Cerebellar cortex (tissue), 1 donor: ENCODE data around the gene USP25.
"Not testable (repeated sequence)": the region's sequence is repeated elsewhere in the genome, so short reads cannot be mapped to it uniquely, and the experiment has no call there.

Source experiments
- DNase-seq: peaks from one replicate; pipeline ENCODE4 v3.0.0-alpha.2; 2015; ENCODE audit warnings: low spot score

The USP25 gene

DNA sequence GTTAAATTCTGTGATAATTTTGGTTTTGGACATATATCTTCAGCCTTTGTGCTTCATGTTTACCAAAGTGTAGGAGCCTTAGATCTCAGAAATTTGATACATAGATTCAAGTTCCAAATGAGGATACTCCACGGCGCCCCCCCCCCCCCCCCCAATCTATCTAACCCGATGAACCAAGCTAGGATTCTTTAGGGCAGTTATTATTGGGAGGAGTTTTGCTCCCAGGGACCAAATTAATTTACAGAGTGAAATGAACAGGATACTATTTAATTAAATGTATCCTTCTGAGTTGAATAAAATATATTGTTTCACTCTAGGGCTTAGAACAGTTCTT lies 3.2 kb downstream of the USP25 start:
- DNase-seq, result no peak

- DNase-seq, result no peak
These were observed 5.6 kb downstream of the USP25 start for GRCh38 chr21:15735409-15735808.

DNA sequence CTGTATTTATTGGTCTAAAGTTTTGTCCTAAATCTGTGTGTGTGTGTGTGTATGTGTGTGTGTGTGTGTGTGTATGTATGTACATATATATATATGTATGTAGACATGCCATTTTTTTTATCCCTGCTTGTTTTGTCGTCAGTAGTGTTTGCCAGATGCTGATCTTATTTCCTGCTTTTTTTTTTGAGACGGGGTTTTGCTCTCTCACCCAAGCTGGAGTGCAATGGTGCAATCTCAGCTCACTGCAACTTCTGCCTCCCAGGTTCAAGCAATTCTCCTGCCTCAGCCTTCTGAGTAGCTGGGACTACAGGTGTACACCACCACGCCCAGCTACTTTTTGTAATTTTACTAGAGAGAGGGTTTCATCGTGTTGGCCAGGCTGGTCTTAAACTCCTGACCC lies 6.1 kb downstream of the USP25 start:
- DNase-seq, result not testable (repeated sequence)

DNA sequence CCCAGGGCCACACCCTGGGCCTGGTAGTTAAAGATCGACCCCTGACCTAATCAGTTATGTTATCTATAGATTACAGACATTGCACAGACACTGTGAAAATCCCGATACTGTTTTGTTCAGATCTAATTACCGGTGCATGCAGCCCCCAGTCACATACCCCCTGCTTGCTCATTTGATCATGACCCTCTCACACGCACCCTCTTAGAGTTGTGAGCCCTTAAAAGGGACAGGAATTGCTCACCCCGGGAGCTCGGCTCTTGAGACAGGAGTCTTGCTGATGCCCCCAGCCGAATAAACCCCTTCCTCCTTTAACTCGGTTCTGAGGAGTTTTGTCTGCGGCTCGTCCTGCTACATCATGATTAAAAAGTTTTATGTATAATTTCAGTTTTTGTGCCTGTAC lies 9.0 kb downstream of the USP25 start:
- DNase-seq, result not testable (repeated sequence)

GRCh38 chr21:15740383-15740782 lies 10.6 kb downstream of the USP25 start:
- DNase-seq, result no peak

DNA sequence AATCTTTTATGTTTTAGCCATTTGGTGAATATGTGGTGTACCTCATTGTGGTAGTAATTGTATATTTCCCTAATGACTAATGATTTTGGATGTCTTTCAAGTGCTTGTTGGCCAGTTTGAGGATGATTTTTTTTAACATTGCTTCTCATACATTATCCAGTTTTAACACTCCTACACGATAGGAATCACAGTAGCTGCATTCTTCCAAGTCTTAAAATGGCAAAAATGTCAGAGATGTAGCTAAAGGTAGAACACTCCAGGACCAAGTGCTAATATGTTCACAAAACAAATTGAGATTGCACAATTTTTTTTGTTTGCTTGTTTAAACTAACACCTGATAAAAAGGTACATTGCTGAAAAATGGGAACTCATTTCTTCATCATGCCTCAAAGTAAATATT lies 11.7 kb downstream of the USP25 start:
- no peak for DNase-seq

DNA sequence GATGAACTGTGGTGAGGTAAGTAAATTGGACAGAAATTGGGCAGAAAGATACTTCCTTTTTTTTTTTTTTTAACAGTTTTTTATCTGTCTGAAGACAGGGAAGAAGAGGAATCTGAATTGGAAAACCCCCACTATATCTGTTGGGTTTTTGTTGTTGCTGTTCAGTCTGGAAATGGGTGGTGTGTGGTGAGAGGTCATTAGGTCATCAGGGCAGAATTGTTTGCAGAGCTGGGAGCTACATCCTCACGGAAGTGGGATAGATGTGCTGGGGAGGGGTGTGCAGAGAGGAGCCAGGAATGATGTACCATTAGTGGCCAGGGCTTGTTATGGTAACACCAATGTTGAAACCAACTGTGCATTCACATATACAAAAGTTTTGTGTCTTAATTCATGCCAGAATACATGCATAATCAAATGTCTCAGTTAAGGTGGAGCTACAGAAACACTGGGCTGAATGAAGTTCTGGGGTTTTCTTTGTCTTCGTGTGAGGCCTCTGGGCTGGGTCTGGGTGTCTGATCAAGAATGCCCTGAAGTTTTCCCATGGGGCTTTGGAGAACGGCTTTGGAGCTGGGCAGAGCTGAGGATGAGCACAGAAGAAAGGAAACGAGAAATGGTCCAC lies 12.4 kb downstream of the USP25 start:
- DNase-seq, result no peak

DNA sequence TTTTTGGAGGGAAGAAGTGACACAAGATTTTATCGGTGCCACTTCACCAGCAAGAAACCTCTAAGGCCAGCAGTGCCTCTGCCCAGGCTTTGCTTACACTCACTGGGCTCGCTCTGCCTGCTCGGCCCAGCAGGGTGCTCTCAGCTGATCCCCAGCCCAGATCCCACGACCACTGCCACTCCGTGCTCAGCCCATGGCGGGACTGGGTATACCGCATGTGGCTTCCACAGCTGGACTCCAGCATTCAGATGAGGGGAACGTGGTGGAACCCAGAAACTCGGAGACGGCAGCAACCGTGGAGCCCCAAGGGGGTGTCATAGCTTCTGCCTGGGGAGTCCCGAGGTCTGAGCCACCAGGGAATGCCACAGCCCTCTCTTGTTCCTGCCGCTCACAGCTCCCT lies 12.9 kb downstream of the USP25 start:
- DNase-seq, result no peak

GRCh38 chr21:15743593-15743992 lies 13.8 kb downstream of the USP25 start:
- no peak for DNase-seq

DNA sequence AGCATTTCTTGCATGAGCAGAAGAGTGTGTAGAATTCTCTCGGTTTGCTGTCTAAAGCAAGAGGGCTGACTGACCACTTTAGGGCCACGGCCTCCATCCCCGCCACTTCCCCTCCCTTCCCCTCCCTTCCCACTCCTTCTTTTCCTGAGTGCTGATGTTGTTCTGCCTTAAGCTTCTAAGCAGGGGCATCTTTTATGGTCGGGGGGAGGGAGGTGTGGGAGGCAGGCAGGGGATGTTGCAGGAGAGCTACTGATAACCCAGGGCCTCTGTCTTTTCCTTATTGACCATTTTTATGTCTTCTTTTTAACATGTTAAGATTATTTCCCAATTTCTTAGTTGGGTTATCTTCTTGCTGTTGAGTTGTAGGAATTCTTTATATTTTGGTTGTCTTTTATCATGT lies 15.1 kb downstream of the USP25 start:
- DNase-seq, result no peak

GRCh38 chr21:15748586-15748985 lies 18.8 kb downstream of the USP25 start:
- DNase-seq, result no peak

DNA sequence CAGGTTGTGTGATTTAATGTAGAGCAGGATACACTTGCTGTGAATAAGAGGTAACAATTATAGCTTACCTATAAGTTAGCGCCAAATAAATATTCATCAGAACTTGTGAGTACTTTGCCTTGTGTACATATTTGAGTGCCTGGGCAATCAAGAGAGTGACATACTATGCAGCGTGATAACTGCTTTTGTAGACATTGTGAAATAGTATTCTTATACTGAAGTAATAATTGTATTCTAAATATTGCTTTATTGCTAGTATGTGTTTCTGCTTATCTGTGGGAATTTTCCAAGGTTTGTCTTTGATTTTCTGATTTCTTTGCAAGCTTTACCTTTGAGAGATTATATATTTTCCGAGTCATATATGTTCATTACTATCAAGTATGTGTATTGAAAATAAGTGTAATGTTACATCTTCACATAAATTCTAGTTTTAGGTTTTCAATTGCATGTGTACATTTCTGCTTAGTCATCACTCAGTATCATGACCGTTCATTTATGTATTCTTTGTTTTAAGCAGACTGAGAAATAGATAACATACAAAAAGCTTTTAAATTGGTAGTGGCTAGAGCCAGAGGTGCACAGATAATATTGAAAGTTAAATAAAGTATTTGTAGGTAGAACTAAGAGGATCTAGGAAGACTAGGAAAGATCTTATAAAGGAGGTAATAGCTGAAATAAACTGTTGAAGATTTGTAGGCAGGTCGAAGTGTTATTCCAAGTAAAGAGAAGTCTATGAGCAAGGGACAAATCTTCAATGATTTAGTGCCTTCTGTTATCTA lies 19.5 kb downstream of the USP25 start:
- no peak for DNase-seq

DNA sequence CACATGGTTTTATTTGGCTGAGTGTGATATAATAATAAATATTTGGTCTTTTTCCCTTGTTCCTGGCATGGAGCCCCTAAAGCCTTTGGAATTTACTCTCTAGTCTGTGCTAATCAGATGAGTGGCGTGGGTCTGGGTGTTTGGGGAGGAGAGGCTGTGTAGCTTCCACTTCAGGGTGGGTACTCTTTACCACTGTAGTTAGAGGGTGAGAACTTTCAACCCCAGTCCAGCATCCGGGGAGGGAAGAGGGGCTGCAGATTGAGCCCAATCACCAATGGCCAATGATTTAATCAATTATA lies 20.0 kb downstream of the USP25 start:
- no peak for DNase-seq

GRCh38 chr21:15751037-15751436 lies 21.3 kb downstream of the USP25 start:
- DNase-seq, result no peak

GRCh38 chr21:15751546-15751945 lies 21.8 kb downstream of the USP25 start:
- no peak for DNase-seq

DNA sequence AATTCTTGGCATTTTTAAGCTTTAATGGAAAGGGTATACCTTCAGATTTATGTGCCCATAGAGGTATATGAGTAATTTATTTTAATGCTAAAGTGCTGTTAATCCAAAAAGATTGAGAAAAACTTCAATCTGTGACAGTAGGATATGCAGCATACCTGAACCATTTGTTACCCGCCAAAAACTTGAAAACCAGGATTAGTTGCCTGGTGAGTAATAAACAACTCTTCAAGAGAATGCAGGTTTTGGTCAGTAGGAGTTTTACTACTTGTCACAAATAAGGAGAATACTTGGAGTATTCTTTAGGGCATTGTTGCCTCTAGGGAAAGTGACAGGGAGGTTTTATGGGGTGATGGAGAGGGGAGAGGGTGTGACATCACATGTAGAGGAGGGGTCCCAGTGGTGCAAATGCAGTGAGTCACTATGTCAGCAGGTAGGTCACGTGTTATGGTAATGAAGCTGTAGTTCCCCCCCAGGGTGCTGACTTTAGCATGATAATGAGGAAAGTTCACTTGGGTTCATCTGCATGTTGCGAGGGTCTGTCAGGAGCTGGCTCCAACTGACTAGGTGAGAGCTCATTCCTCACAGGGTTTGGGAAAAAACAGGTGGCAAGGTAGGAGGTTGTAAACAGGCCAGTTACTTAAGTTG lies 23.1 kb downstream of the USP25 start:
- no peak for DNase-seq

GRCh38 chr21:15753741-15754140 lies 24.0 kb downstream of the USP25 start:
- no peak for DNase-seq

DNA sequence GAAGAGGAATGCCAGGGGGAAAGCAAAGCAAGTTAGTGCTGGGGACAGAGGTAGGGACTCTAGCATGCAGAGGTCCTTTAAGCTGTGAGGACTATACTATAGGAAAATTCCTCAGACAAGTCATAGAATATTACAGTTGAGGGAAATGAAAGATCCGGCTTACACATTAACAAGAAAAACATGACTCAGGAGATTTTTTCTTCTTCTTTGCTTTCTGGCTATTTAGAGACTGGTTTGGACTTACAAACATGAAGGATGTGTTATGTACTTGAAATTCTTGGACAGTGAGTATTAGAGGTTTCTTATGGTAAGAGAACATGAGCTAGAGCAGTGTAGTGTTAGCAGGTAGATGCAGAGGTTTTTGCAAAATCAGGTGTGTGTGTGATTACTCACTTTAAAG lies 24.9 kb downstream of the USP25 start:
- DNase-seq, result no peak

GRCh38 chr21:15755125-15755524 lies 25.3 kb downstream of the USP25 start:
- no peak for DNase-seq

DNA sequence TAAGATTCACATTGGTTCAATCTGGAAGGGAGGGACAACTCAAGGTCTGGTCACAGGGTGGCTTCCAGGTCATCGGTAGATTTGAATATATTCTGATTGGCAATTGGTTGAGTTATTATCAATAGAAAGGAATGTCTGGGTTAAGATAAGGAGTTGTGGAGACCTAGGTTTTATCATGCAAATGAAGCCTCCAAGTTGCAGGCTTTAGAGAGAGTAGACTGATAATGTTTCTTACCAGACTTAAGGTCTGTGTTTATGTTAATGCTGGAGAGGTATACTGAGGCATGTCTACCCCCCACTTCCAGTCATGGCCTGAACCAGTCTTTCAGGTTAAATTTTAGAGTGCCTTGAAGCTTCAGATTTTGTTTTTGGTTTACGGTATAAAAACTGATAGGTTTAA lies 29.7 kb downstream of the USP25 start:
- DNase-seq, result no peak

GRCh38 chr21:15761507-15762100 lies 31.8 kb downstream of the USP25 start:
- DNase-seq, result no peak

DNA sequence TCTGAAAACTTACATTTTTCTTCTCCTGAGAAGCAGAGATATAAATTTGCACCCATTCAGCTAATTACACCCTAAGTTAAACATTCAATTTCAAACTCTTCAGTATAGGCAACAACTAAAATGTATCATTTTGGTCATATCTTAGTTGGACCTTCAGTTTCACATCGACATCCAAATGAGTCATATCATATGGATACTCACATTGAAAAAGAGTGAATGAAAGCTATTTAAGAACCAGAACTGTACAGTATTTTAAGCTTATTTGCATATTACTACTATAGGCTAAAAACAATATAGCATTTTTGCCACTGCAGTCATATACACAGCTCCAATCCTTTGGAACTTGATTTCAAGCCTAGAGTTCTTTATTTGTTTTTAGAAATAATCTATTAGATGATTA lies 33.6 kb downstream of the USP25 start:
- no peak for DNase-seq

GRCh38 chr21:15764878-15765277 lies 35.1 kb downstream of the USP25 start:
- no peak for DNase-seq
